Ovary (tissue), 3 donors: ENCODE results near the gene ADAMTS5.

Experiments
- CTCF ChIP-seq, 3 donors: fragments of 450-650 bp in 2 of 3; fragments of 200-600 bp in 1 of 3; IDR thresholded peaks; one replicate each; pipeline versions ENCODE4 v1.5.1 to v1.8.0; 2016 to 2022; ENCODE audit warnings: antibody characterized with exemption in 3 of 3, mild to moderate bottlenecking in 1 of 3
- EP300 ChIP-seq: sonication (generic); formaldehyde crosslinking; IDR thresholded peaks from one replicate; pipeline ENCODE4 v1.6.1; 2017; ENCODE audit warnings: antibody characterized with exemption
- POLR2A ChIP-seq: fragments of 450-650 bp; IDR thresholded peaks from one replicate; pipeline ENCODE4 v1.6.1; 2017; ENCODE audit warnings: antibody characterized with exemption, mild to moderate bottlenecking, moderate library complexity
- donor health status: DM: no; HTN: no; CAD: no.

DNA sequence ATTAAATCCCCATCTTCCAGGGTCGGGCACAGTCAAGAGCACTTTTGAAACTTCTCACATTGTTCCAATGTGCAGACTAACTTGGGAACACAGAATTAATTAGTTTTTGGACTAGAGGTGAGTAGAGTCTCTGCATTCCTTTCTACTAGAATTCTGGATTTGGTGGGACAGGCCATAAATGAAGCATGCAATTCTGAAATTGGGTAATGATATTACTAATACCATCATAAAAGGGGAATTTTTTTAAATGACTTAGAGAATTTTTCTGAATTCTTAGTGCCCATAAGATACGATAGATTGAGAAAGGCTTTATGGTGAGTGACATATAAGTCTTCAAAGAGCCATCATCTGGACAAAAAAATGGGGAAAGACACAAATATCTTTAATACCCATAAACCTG lies 41.8 kb downstream of the ADAMTS5 start:
- TF ChIP-seq CTCF (IDR thresholded peaks at IDR 0.05) (no peak), EP300 (no peak), POLR2A (no peak)
